Common myeloid progenitor, CD34-positive (primary cell): Measurements from ENCODE around the gene GIT1.
A peak's percentile ranks its signal among the peaks of the same experiment; 100 is the strongest.

Source experiments
- CTCF ChIA-PET: fragments of 350-600 bp; sonication (Branson Sonifier 250); formaldehyde crosslinking; loops from one replicate; lab custom pipeline; 2021; ENCODE audit warnings: antibody characterized with exemption; lab: Charles Lee
- POLR2A ChIA-PET: fragments of 350-600 bp; sonication (Branson Sonifier 250); formaldehyde crosslinking; loops from one replicate; lab custom pipeline; 2021; ENCODE audit warnings: antibody characterized with exemption; lab: Charles Lee
- DNase-seq, 3 donors: peaks; one replicate each; pipeline versions ENCODE4 v3.0.0 to v3.0.0-alpha.2; 2013
- H3K27ac ChIP-seq, 2 experiments: 1 replicate in 1 of 2; 2 replicates in 1 of 2; pipeline ENCODE4 v1.7.0; 2013; ENCODE audit warnings: inconsistent platforms in 2 of 2, low read length in 2 of 2, mild to moderate bottlenecking in 2 of 2, low read depth in 1 of 2, moderate library complexity in 1 of 2; ENCODE audit not compliant: severe bottlenecking in 2 of 2, insufficient read depth in 1 of 2, poor library complexity in 1 of 2
- H3K27me3 ChIP-seq, 5 experiments: replicated peaks in 2 of 5; 1 replicate in 3 of 5; 2 replicates in 2 of 5; pipeline versions ENCODE4 v1.6.1 to v1.7.0; 2013; ENCODE audit warnings: low read length in 4 of 5, mild to moderate bottlenecking in 2 of 5, moderate library complexity in 2 of 5, inconsistent platforms in 1 of 5; ENCODE audit not compliant: insufficient read depth in 5 of 5, control insufficient read depth in 4 of 5
- H3K36me3 ChIP-seq, 4 experiments: 1 replicate in 2 of 4; 2 replicates in 2 of 4; pipeline versions ENCODE4 v1.6.1 to v1.7.0; 2013; ENCODE audit warnings: low read length in 3 of 4, control low read depth in 1 of 4, mild to moderate bottlenecking in 1 of 4; ENCODE audit not compliant: control insufficient read depth in 4 of 4, insufficient read depth in 4 of 4
- H3K4me1 ChIP-seq, 4 experiments: 1 replicate in 3 of 4; 2 replicates in 1 of 4; pipeline versions ENCODE4 v1.6.1 to v1.7.1; 2013; ENCODE audit warnings: low read length in 3 of 4, mild to moderate bottlenecking in 3 of 4, control low read depth in 1 of 4, inconsistent platforms in 1 of 4, moderate library complexity in 1 of 4; ENCODE audit not compliant: control insufficient read depth in 4 of 4, insufficient read depth in 4 of 4; ENCODE audit errors: control extremely low read depth in 1 of 4
- H3K4me3 ChIP-seq, 7 experiments: 1 replicate in 4 of 7; 2 replicates in 3 of 7; pipeline versions ENCODE4 v1.5.1 to v1.7.0; 2013; ENCODE audit warnings: mild to moderate bottlenecking in 7 of 7, low read length in 6 of 7, moderate library complexity in 6 of 7, inconsistent platforms in 2 of 7, low read depth in 2 of 7, control low read depth in 1 of 7; ENCODE audit not compliant: insufficient read depth in 4 of 7, control insufficient read depth in 1 of 7; ENCODE audit errors: extremely low read depth in 1 of 7
- H3K9me3 ChIP-seq, 5 experiments: 1 replicate in 4 of 5; 2 replicates in 1 of 5; pipeline versions ENCODE4 v1.6.1 to v1.7.1; 2013; ENCODE audit warnings: low read length in 4 of 5, mild to moderate bottlenecking in 2 of 5, inconsistent platforms in 1 of 5, low read depth in 1 of 5, moderate library complexity in 1 of 5; ENCODE audit not compliant: control insufficient read depth in 4 of 5, insufficient read depth in 2 of 5; ENCODE audit errors: control extremely low read depth in 1 of 5
- WGBS: methylation state at CpG from one replicate; pipeline ENCODE4 v1.1.5; 2013; ENCODE audit not compliant: insufficient coverage; 5-methylcytosine and 5-hydroxymethylcytosine counted together

GIT1 gene

GRCh38 chr17:29567554-29568330 is 21.7 kb downstream of the GIT1 start:
- under 1% methylated on average over 63 of the region's 63 CpGs for WGBS
- Histone ChIP-seq H3K27ac (peak overlapping the region; percentile 25 to 49), H3K36me3 (peaks cover 0 to 16% (median 8%) of the 10 kb centered on the region in 4 experiments), H3K27me3 (no peaks in the 10 kb centered on the region), H3K9me3 (no peaks in the 10 kb centered on the region), H3K4me1 (peaks cover 3 to 57% (median 48%) of the 10 kb centered on the region in 4 experiments), H3K4me3 (peak overlapping the region; percentile 45 to 91 (median 77))
- POLR2A ChIA-PET: interaction anchor here (0.5 to 1.3 kb wide), 2 partner anchors 25 to 1712 kb away, joined by 3 read pairs; partner anchors contain the start of gene ANKRD13B
- peak; percentile 79 to 85 (median 82) for DNase-seq
- CTCF ChIA-PET: interaction anchor here (0.6 to 4.0 kb wide), 10 partner anchors 9 to 363 kb away, joined by 3 to 10 read pairs (median 4); no protein-coding TSS in a partner anchor

GRCh38 chr17:29567304-29567553 is 22.2 kb downstream of the GIT1 start:
- H3K36me3 ChIP-seq: peaks cover 0 to 20% (median 7%) of the 10 kb centered on the region in 4 experiments
- H3K27ac ChIP-seq: peak overlapping the region in 1 of 2 experiments; percentile 25
- WGBS: 0% methylated on average over 19 of the region's 27 CpGs
- H3K27me3 ChIP-seq: no peaks in the 10 kb centered on the region
- peak overlapping the region; percentile 45 to 91 (median 77) for H3K4me3 ChIP-seq
- H3K9me3 ChIP-seq: no peaks in the 10 kb centered on the region
- peaks cover 3 to 59% (median 52%) of the 10 kb centered on the region in 4 experiments for H3K4me1 ChIP-seq
- no peak for DNase-seq
- CTCF ChIA-PET: interaction anchor here (0.9 to 4.0 kb wide), 8 partner anchors 8 to 50 kb away, joined by 3 to 10 read pairs (median 4); no protein-coding TSS in a partner anchor
- POLR2A ChIA-PET: interaction anchor here (1.3 kb wide), 1 partner anchor 26 kb away, joined by 3 read pairs; the partner anchor contains the start of gene ANKRD13B

GRCh38 chr17:29566473-29567303 is 22.8 kb downstream of the GIT1 start, which contains the start of gene ABHD15:
Gene ABHD15, minus strand, starts transcription at chr17:29567037. Its CDS starts 71 bp downstream, at chr17:29566966.
- DNase-seq: peak; percentile 58 to 81 (median 74)
- peak within 1 kb of the TSS; percentile 25 for H3K27ac ChIP-seq
- peaks cover 7 to 62% (median 57%) of the 10 kb centered on the region in 4 experiments for H3K4me1 ChIP-seq

GRCh38 chr17:29565643-29566472 is 23.6 kb downstream of the GIT1 start:
- peaks cover 14 to 70% (median 64%) of the 10 kb centered on the region in 4 experiments for H3K4me1 ChIP-seq
- no peaks in the 10 kb centered on the region for H3K27me3 ChIP-seq
- DNase-seq: peak in 2 of 3 donors; percentile 49 to 66
- CTCF ChIA-PET: interaction anchor here (0.6 to 4.0 kb wide), 10 partner anchors 8 to 196 kb away, joined by 3 to 10 read pairs (median 3); no protein-coding TSS in a partner anchor
- POLR2A ChIA-PET: no interaction called here
- H3K27ac ChIP-seq: peak overlapping the region in 1 of 2 experiments; percentile 25
- peaks cover 0 to 16% (median under 1%) of the 10 kb centered on the region in 4 experiments for H3K36me3 ChIP-seq
- H3K9me3 ChIP-seq: no peaks in the 10 kb centered on the region
- WGBS: 8% methylated on average over 54 of the region's 55 CpGs
- peak overlapping the region; percentile 23 to 91 (median 65) for H3K4me3 ChIP-seq

More at GRCh38 chr17:29566473-29567303, 22.8 kb downstream of the GIT1 start, which contains the start of gene ABHD15:
- Histone ChIP-seq H3K4me3 (peak within 1 kb of the TSS; percentile 45 to 91 (median 77)), H3K36me3 (peaks cover 0 to 20% (median 3%) of the 10 kb centered on the region in 4 experiments), H3K9me3 (no peaks in the 10 kb centered on the region), H3K27me3 (no peaks in the 10 kb centered on the region)
- WGBS: under 1% methylated on average over 80 of the region's 94 CpGs
- ChIA-PET CTCF (interaction anchor here (0.6 to 4.0 kb wide), 12 partner anchors 9 to 68 kb away, joined by 3 to 10 read pairs (median 3); no protein-coding TSS in a partner anchor), POLR2A (interaction anchor here (0.6 to 1.3 kb wide), 2 partner anchors 26 to 297 kb away, joined by 3 read pairs; partner anchors contain the start of gene ANKRD13B)

GRCh38 chr17:29563816-29564215 is 25.6 kb downstream of the GIT1 start:
- ChIA-PET CTCF (no interaction called here), POLR2A (interaction anchor here (0.6 kb wide), 1 partner anchor 167 kb away, joined by 5 read pairs; no protein-coding TSS in a partner anchor)
- peak in 2 of 3 donors; percentile 29 to 43 for DNase-seq
- H3K27me3 ChIP-seq: no peaks in the 10 kb centered on the region
- H3K4me3 ChIP-seq: no peak overlapping the region
- peaks cover 0 to 13% (median 0%) of the 10 kb centered on the region in 4 experiments for H3K36me3 ChIP-seq
- WGBS: 86% methylated on average over 1 of the region's 3 CpGs
- H3K4me1 ChIP-seq: peaks cover 19 to 75% (median 69%) of the 10 kb centered on the region in 4 experiments
- H3K27ac ChIP-seq: no peak overlapping the region
- no peaks in the 10 kb centered on the region for H3K9me3 ChIP-seq

- H3K27ac ChIP-seq: no peak overlapping the region
- 71% methylated on average over 13 of the region's 18 CpGs for WGBS
- H3K4me3 ChIP-seq: no peak overlapping the region
- no peaks in the 10 kb centered on the region for H3K9me3 ChIP-seq
- H3K27me3 ChIP-seq: no peaks in the 10 kb centered on the region
- H3K36me3 ChIP-seq: peaks cover 0 to 13% (median 0%) of the 10 kb centered on the region in 4 experiments
- no peak for DNase-seq
- CTCF ChIA-PET: interaction anchor here (2.1 to 3.9 kb wide), 2 partner anchors 9 to 17 kb away, joined by 4 to 36 read pairs; no protein-coding TSS in a partner anchor
- POLR2A ChIA-PET: interaction anchor here (0.8 kb wide), 1 partner anchor 15 kb away, joined by 3 read pairs; no protein-coding TSS in a partner anchor
- peaks cover 19 to 71% (median 61%) of the 10 kb centered on the region in 4 experiments for H3K4me1 ChIP-seq
Measured at GRCh38 chr17:29562615-29563014, 26.8 kb downstream of the GIT1 start.
